GM19372 (cell line): ENCODE results near the gene PDHA2.
"Not testable (repeated sequence)": the region's sequence is repeated elsewhere in the genome, so short reads cannot be mapped to it uniquely, and the experiment has no call there.

ENCODE experiments used
- ATAC-seq: cut with Tn5 transposase; IDR thresholded peaks from one replicate; pipeline ENCODE4 v1.9.1; 2021; ENCODE audit warnings: mild to moderate bottlenecking, low read depth, moderate library complexity; ENCODE audit not compliant: unreplicated experiment

The PDHA2 gene

GRCh38 chr4:95839891-95840290, at the start of gene PDHA2:
TSS of gene PDHA2 (plus strand) at chr4:95840093. CDS start at chr4:95840151, 58 bp downstream.
- ATAC-seq: no peak

- no peak for ATAC-seq
Measured at GRCh38 chr4:95798003-95798402, 41.9 kb upstream of the PDHA2 start.

GRCh38 chr4:95798727-95799126, 41.2 kb upstream of the PDHA2 start:
- no peak for ATAC-seq

GRCh38 chr4:95821867-95822266, 18.0 kb upstream of the PDHA2 start:
- ATAC-seq: no peak

GRCh38 chr4:95825546-95825945, 14.3 kb upstream of the PDHA2 start:
- no peak for ATAC-seq

- no peak for ATAC-seq
Measured at GRCh38 chr4:95830651-95831050, 9.2 kb upstream of the PDHA2 start.

GRCh38 chr4:95831166-95831565, 8.7 kb upstream of the PDHA2 start:
- ATAC-seq: no peak

GRCh38 chr4:95833711-95834194, 6.1 kb upstream of the PDHA2 start:
- no peak for ATAC-seq

- no peak for ATAC-seq
Measured at GRCh38 chr4:95835672-95836071, 4.2 kb upstream of the PDHA2 start.

- ATAC-seq: no peak
Measured at GRCh38 chr4:95838192-95838591, 1.7 kb upstream of the PDHA2 start.

GRCh38 chr4:95847908-95848460, 8.1 kb downstream of the PDHA2 start:
- no peak for ATAC-seq

GRCh38 chr4:95850161-95850560, 10.3 kb downstream of the PDHA2 start:
- ATAC-seq: no peak

GRCh38 chr4:95857761-95858160, 17.9 kb downstream of the PDHA2 start:
- ATAC-seq: no peak

GRCh38 chr4:95867919-95868318, 28.0 kb downstream of the PDHA2 start:
- no peak for ATAC-seq

GRCh38 chr4:95869414-95869813, 29.5 kb downstream of the PDHA2 start:
- not testable (repeated sequence) for ATAC-seq

- ATAC-seq: no peak
Measured at GRCh38 chr4:95869961-95870500, 30.1 kb downstream of the PDHA2 start.

- no peak for ATAC-seq
Measured at GRCh38 chr4:95877636-95878035, 37.7 kb downstream of the PDHA2 start.

GRCh38 chr4:95887551-95887950, 47.7 kb downstream of the PDHA2 start:
- no peak for ATAC-seq

- ATAC-seq: no peak
Measured at GRCh38 chr4:95889662-95890061, 49.8 kb downstream of the PDHA2 start.
